ENCODE data around the gene PC.

Gene PC

GRCh38 chr11:66909181-66909580, 49.0 kb downstream of the PC start:
- DNase-seq (ENCODE audit: low spot score) = no peak

GRCh38 chr11:66907751-66908630, 50.2 kb downstream of the PC start:
- no peak for DNase-seq (ENCODE audit: low spot score)

GRCh38 chr11:66906061-66906733, 52.0 kb downstream of the PC start:
- DNase-seq (ENCODE audit: low spot score) = peak; percentile 48

- DNase-seq (ENCODE audit: low spot score) = no peak
Measured at GRCh38 chr11:66905631-66906030, 52.6 kb downstream of the PC start.

- DNase-seq (ENCODE audit: low spot score) = no peak
Measured at GRCh38 chr11:66904981-66905521, 53.1 kb downstream of the PC start.

- DNase-seq (ENCODE audit: low spot score) = no peak
Measured at GRCh38 chr11:66904561-66904960, 53.6 kb downstream of the PC start.

- no peak for DNase-seq (ENCODE audit: low spot score)
Measured at GRCh38 chr11:66904055-66904454, 54.1 kb downstream of the PC start.

GRCh38 chr11:66902486-66903177, 55.6 kb downstream of the PC start:
- no peak for DNase-seq (ENCODE audit: low spot score)

- DNase-seq (ENCODE audit: low spot score) = no peak
Measured at GRCh38 chr11:66901964-66902390, 56.2 kb downstream of the PC start.

GRCh38 chr11:66894141-66894540, 64.0 kb downstream of the PC start:
- DNase-seq (ENCODE audit: low spot score) = no peak

- no peak for DNase-seq (ENCODE audit: low spot score)
Measured at GRCh38 chr11:66892911-66893310, 65.3 kb downstream of the PC start.

- no peak for DNase-seq (ENCODE audit: low spot score)
Measured at GRCh38 chr11:66891851-66892660, 66.1 kb downstream of the PC start.

- no peak for DNase-seq (ENCODE audit: low spot score)
Measured at GRCh38 chr11:66889960-66890359, 68.2 kb downstream of the PC start.

- DNase-seq (ENCODE audit: low spot score) = no peak
Measured at GRCh38 chr11:66888282-66888681, 69.9 kb downstream of the PC start.

- DNase-seq (ENCODE audit: low spot score) = no peak
Measured at GRCh38 chr11:66887526-66887925, 70.7 kb downstream of the PC start.

GRCh38 chr11:66886671-66887221, 71.4 kb downstream of the PC start:
- DNase-seq (ENCODE audit: low spot score) = no peak

GRCh38 chr11:66885950-66886440, 72.2 kb downstream of the PC start:
- DNase-seq (ENCODE audit: low spot score) = no peak

GRCh38 chr11:66885469-66885868, 72.7 kb downstream of the PC start:
- DNase-seq (ENCODE audit: low spot score) = no peak

- DNase-seq (ENCODE audit: low spot score) = no peak
Measured at GRCh38 chr11:66884443-66884842, 73.7 kb downstream of the PC start.

- DNase-seq (ENCODE audit: low spot score) = peak; percentile 84
Measured at GRCh38 chr11:66883016-66883965, 74.9 kb downstream of the PC start.

Data from cerebellar cortex (tissue), 1 donor.